CD14-positive monocyte (primary cell): Measurements from ENCODE around the gene CD1D. TPM values are rescaled to one million over a fixed set of nuclear protein-coding genes. Genes with fewer than 3 reads are reported as not detected.
"Not testable (repeated sequence)": the region's sequence is repeated elsewhere in the genome, so short reads cannot be mapped to it uniquely, and the experiment has no call there.

Experiments used
- DNase-seq, 3 donors: peaks; one replicate each; pipeline ENCODE4 v3.0.0-alpha.2; 2011 to 2022
- H2AFZ ChIP-seq: 2 replicates; pipeline ENCODE4 v1.6.0; 2012; ENCODE audit warnings: mild to moderate bottlenecking, low read depth, low read length, inconsistent platforms; ENCODE audit not compliant: insufficient read depth, poor library complexity, severe bottlenecking
- H3K27ac ChIP-seq, 2 donors: 1 replicate in 1 of 2; 2 replicates in 1 of 2; pipeline ENCODE4 v1.5.1; 2012 to 2013; ENCODE audit warnings: low read length in 2 of 2, control low read depth in 1 of 2, inconsistent platforms in 1 of 2, low read depth in 1 of 2, mild to moderate bottlenecking in 1 of 2
- H3K27me3 ChIP-seq, 2 donors: one replicate each; pipeline versions ENCODE4 v1.6.0 to v1.6.1; 2011 to 2013; ENCODE audit warnings: low read length in 2 of 2; ENCODE audit not compliant: control insufficient read depth in 2 of 2, insufficient read depth in 2 of 2
- H3K36me3 ChIP-seq, 2 donors: replicated peaks in 1 of 2; 1 replicate in 1 of 2; 2 replicates in 1 of 2; pipeline versions ENCODE4 v1.5.1 to v1.6.1; 2012 to 2013; ENCODE audit warnings: low read length in 2 of 2, control low read depth in 1 of 2, inconsistent platforms in 1 of 2, mild to moderate bottlenecking in 1 of 2; ENCODE audit not compliant: insufficient read depth in 2 of 2, control insufficient read depth in 1 of 2
- H3K4me1 ChIP-seq, 2 donors: 1 replicate in 1 of 2; 2 replicates in 1 of 2; pipeline versions ENCODE4 v1.5.1 to v1.6.1; 2012 to 2013; ENCODE audit warnings: low read length in 2 of 2, control low read depth in 1 of 2, inconsistent platforms in 1 of 2, mild to moderate bottlenecking in 1 of 2, moderate library complexity in 1 of 2; ENCODE audit not compliant: insufficient read depth in 2 of 2, control insufficient read depth in 1 of 2
- H3K4me2 ChIP-seq: replicated peaks from 2 replicates; pipeline ENCODE3; 2012; ENCODE audit warnings: low read length, moderate library complexity, mild to moderate bottlenecking; ENCODE audit not compliant: poor library complexity, severe bottlenecking; ENCODE audit errors: extremely low read depth
- H3K4me3 ChIP-seq, 3 experiments: fragments of 200-600 bp in 1 of 3; sonication (generic) in 1 of 3; replicated peaks in 1 of 3; 1 replicate in 2 of 3; 2 replicates in 1 of 3; pipeline ENCODE4 v1.5.1; 2011 to 2013; ENCODE audit warnings: low read length in 3 of 3, mild to moderate bottlenecking in 3 of 3, control low read depth in 2 of 3, low read depth in 2 of 3, inconsistent platforms in 1 of 3, moderate library complexity in 1 of 3
- H3K79me2 ChIP-seq: 2 replicates; pipeline ENCODE4 v1.6.0; 2012; ENCODE audit warnings: mild to moderate bottlenecking, control low read depth, inconsistent platforms, low read length, moderate library complexity; ENCODE audit not compliant: insufficient read depth
- H3K9ac ChIP-seq: 2 replicates; pipeline ENCODE4 v1.6.0; 2017; ENCODE audit warnings: low read length, mild to moderate bottlenecking; ENCODE audit not compliant: insufficient read depth, poor library complexity, severe bottlenecking
- H3K9me3 ChIP-seq, 2 donors: replicated peaks in 1 of 2; 1 replicate in 1 of 2; 2 replicates in 1 of 2; pipeline versions ENCODE4 v1.5.1 to v1.6.1; 2012 to 2013; ENCODE audit warnings: low read length in 2 of 2, control low read depth in 1 of 2; ENCODE audit not compliant: control insufficient read depth in 1 of 2, insufficient read depth in 1 of 2
- H4K20me1 ChIP-seq: 2 replicates; pipeline ENCODE4 v1.6.0; 2012; ENCODE audit warnings: mild to moderate bottlenecking, low read length, control low read depth, moderate library complexity; ENCODE audit not compliant: insufficient read depth
- H3K27ac Mint-ChIP-seq, 7 donors: one replicate each; pipeline ENCODE4 v1.8.0; 2020; ENCODE audit warnings: mild to moderate bottlenecking in 7 of 7, mixed read lengths in 7 of 7, moderate library complexity in 6 of 7, inconsistent platforms in 2 of 7
- H3K27me3 Mint-ChIP-seq, 3 donors: one replicate each; pipeline ENCODE4 v1.8.0; 2021 to 2022; ENCODE audit warnings: low read depth in 3 of 3, mild to moderate bottlenecking in 3 of 3, mixed read lengths in 3 of 3, moderate library complexity in 3 of 3, inconsistent platforms in 1 of 3
- H3K36me3 Mint-ChIP-seq, 2 donors: one replicate each; pipeline ENCODE4 v1.8.0; 2020; ENCODE audit warnings: mixed read lengths in 2 of 2, inconsistent platforms in 1 of 2, mild to moderate bottlenecking in 1 of 2
- H3K4me1 Mint-ChIP-seq: one replicate; pipeline ENCODE4 v1.8.0; 2020; ENCODE audit warnings: mild to moderate bottlenecking, mixed read lengths
- H3K4me3 Mint-ChIP-seq, 2 donors: one replicate each; pipeline ENCODE4 v1.8.0; 2020; ENCODE audit warnings: mild to moderate bottlenecking in 2 of 2, mixed read lengths in 2 of 2, moderate library complexity in 1 of 2
- H3K9me3 Mint-ChIP-seq, 7 donors: one replicate each; pipeline ENCODE4 v1.8.0; 2020 to 2022; ENCODE audit warnings: mixed read lengths in 7 of 7, mild to moderate bottlenecking in 6 of 7, moderate library complexity in 6 of 7, inconsistent platforms in 2 of 7
- WGBS: methylation state at CpG from one replicate; pipeline ENCODE4 v1.1.5; 2013; ENCODE audit warnings: missing lambda C conversion rate; ENCODE audit not compliant: insufficient coverage; 5-methylcytosine and 5-hydroxymethylcytosine counted together
- intact Hi-C, 2 donors: fragments of 100-400 bp; cut with micrococcal nuclease; formaldehyde crosslinking; loops; one replicate each; pipeline versions ENCODE4 v1.15.0 to v1.15.1; 2023
- polyA plus RNA-seq, 3 donors: library from polyadenylated mRNA; depleted of rRNA in 1 of 3; unstranded in 2 of 3; stranded (reverse) in 1 of 3; fragments of 300-500 nt in 2 of 3; fragments of >200 nt in 1 of 3; fragmentation: Illumina TruSeq in 2 of 3; gene quantifications; 1 replicate in 2 of 3; 2 replicates in 1 of 3; pipeline ENCODE4 v1.2.3, GENCODE V29; 2012 to 2021
- TF ChIP-seq, protein P1 (sequence below): fragments of 200-600 bp; IDR thresholded peaks from one replicate; pipeline ENCODE4 v1.8.0; 2022; ENCODE audit warnings: antibody characterized with exemption, mild to moderate bottlenecking

The CD1D gene
- polyA plus RNA-seq, 3 donors, result 121 to 144 (median 134) TPM

DNA sequence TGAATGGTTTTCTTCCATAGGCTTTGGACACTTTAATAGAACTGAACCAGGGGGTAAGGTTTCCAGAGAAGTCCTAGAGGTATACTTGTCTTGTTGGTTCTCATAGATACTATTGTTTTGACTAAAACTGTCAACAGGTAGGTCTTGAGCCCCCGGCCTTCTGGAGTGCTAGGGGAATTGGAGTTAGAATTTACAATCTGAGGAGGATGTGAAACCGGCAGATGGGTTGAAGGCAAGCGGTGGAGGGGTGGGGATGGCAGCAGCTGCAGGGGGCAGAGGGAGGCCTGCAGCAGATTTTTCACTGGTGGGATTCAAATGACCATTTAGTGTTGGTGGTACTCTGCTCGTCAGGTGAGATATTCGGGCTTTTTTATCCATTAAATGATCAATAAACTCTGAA is 4.3 kb upstream of the CD1D start:
- peaks cover 0 to 6% of the 10 kb centered on the region in 2 donors for H3K36me3 Mint-ChIP-seq
- TF ChIP-seq, protein P1, sequence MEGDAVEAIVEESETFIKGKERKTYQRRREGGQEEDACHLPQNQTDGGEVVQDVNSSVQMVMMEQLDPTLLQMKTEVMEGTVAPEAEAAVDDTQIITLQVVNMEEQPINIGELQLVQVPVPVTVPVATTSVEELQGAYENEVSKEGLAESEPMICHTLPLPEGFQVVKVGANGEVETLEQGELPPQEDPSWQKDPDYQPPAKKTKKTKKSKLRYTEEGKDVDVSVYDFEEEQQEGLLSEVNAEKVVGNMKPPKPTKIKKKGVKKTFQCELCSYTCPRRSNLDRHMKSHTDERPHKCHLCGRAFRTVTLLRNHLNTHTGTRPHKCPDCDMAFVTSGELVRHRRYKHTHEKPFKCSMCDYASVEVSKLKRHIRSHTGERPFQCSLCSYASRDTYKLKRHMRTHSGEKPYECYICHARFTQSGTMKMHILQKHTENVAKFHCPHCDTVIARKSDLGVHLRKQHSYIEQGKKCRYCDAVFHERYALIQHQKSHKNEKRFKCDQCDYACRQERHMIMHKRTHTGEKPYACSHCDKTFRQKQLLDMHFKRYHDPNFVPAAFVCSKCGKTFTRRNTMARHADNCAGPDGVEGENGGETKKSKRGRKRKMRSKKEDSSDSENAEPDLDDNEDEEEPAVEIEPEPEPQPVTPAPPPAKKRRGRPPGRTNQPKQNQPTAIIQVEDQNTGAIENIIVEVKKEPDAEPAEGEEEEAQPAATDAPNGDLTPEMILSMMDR, result no peak
- intact Hi-C loops, result no loop called here
- H3K4me3 Mint-ChIP-seq, result peak overlapping the region in 1 of 2 donors; percentile 12
- peaks cover 9% of the 10 kb centered on the region for H3K79me2 ChIP-seq
- peaks cover 38 to 43% of the 10 kb centered on the region in 2 donors for H3K4me1 ChIP-seq
- no peak overlapping the region for H3K4me2 ChIP-seq
- H3K27ac ChIP-seq, result no peak overlapping the region
- no peak overlapping the region for H2AFZ ChIP-seq
- peaks cover 45% of the 10 kb centered on the region for H3K4me1 Mint-ChIP-seq
- H3K9me3 ChIP-seq, result no peaks in the 10 kb centered on the region
- no peaks in the 10 kb centered on the region for H3K36me3 ChIP-seq
- no peak overlapping the region for H3K4me3 ChIP-seq
- H3K9me3 Mint-ChIP-seq, result peaks cover 0 to 4% (median 0%) of the 10 kb centered on the region in 7 donors
- no peak overlapping the region for H3K27ac Mint-ChIP-seq
- H3K27me3 ChIP-seq, result no peaks in the 10 kb centered on the region
- DNase-seq, result no peak
- no peaks in the 10 kb centered on the region for H4K20me1 ChIP-seq
- H3K9ac ChIP-seq, result no peak overlapping the region
- WGBS, result 10% methylated on average over 3 of the region's 5 CpGs
- H3K27me3 Mint-ChIP-seq, result peaks cover 0 to 3% (median 0%) of the 10 kb centered on the region in 3 donors

- H3K4me3 ChIP-seq, result peak overlapping the region; percentile 37 to 63 (median 39)
- H3K79me2 ChIP-seq, result peaks cover 15% of the 10 kb centered on the region
- Mint-ChIP-seq H3K36me3 (peaks cover 4 to 13% of the 10 kb centered on the region in 2 donors), H3K4me3 (peak overlapping the region; percentile 69 to 70), H3K4me1 (peaks cover 52% of the 10 kb centered on the region), H3K27ac (peak overlapping the region in 4 of 7 donors; percentile 36 to 97 (median 72))
- H4K20me1 ChIP-seq, H3K9ac ChIP-seq, H3K9me3 Mint-ChIP-seq, intact Hi-C loops, H3K27ac ChIP-seq, DNase-seq, H3K9me3 ChIP-seq, H3K36me3 ChIP-seq, H3K27me3 Mint-ChIP-seq, H3K27me3 ChIP-seq: not testable (repeated sequence)
- 75% methylated on average over 12 of the region's 20 CpGs for WGBS
- peaks cover 43 to 49% of the 10 kb centered on the region in 2 donors for H3K4me1 ChIP-seq
- peak overlapping the region; percentile 47 for H2AFZ ChIP-seq
- H3K4me2 ChIP-seq, result peak overlapping the region; percentile 65
Observed at GRCh38 chr1:158176849-158177699, 3.6 kb upstream of the CD1D start.
